Limb (tissue), 2 donors: ENCODE data around the gene LIG1.

Source experiments
- DNase-seq, 2 donors: peaks; one replicate each; pipeline ENCODE4 v3.0.0-alpha.2; 2016; ENCODE audit errors: extremely low spot score in 2 of 2

Gene LIG1

GRCh38 chr19:48169939-48170803 lies at the start of gene LIG1, which contains the start of gene ZSWIM9:
Gene LIG1 (minus strand): TSS chr19:48170344. CDS start chr19:48165566, 4,778 bp downstream.
Gene ZSWIM9 (plus strand): TSS chr19:48170680. CDS start chr19:48171803, 1,123 bp downstream.
- DNase-seq: peak; percentile 94 to 97

DNA sequence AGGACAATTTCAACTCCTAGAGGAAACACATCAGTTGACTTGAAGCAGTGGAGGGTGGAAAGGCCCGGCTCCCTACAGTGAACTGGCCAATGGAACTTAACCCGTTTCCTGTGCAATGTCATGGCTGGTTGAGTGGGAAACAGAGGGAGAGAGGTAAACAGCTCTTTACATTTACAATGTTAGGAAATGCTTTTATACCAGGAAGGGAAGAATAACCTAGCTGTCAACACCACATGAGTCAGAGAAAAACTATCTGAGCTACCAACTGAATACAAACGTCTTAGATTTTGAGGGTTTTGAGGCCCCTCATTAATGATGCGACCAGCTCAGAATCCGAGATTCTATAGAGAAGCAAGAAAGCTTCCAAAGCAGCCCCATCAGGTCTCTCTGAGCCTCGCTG lies 48.9 kb upstream of the LIG1 start:
- no peak for DNase-seq

- no peak for DNase-seq
Observed at GRCh38 chr19:48216933-48217332, 46.8 kb upstream of the LIG1 start.

- no peak for DNase-seq
Observed at GRCh38 chr19:48213959-48214358, 43.8 kb upstream of the LIG1 start.

DNA sequence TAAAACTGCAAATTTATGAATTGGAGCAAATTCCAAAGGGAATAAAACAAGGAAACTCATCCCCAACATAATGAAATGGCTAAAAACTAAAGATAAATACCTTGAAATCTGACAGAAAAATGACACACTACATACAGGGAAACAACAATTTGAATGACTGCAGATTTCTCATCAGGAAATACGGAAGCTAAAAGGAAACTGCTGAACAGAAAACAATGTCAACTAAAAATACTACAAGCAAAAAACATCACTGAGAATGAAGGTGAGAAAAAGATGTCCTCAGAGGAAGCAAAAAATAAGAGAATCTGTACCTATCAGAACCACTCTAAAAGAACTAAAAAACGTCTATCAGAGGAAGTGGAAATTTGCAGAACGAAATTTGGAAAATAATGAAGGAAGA lies 39.9 kb upstream of the LIG1 start:
- no peak for DNase-seq

GRCh38 chr19:48206397-48207093 lies 36.4 kb upstream of the LIG1 start:
- DNase-seq: no peak

- DNase-seq: peak; percentile 95 to 96
Observed at GRCh38 chr19:48203794-48204628, 33.9 kb upstream of the LIG1 start.

DNA sequence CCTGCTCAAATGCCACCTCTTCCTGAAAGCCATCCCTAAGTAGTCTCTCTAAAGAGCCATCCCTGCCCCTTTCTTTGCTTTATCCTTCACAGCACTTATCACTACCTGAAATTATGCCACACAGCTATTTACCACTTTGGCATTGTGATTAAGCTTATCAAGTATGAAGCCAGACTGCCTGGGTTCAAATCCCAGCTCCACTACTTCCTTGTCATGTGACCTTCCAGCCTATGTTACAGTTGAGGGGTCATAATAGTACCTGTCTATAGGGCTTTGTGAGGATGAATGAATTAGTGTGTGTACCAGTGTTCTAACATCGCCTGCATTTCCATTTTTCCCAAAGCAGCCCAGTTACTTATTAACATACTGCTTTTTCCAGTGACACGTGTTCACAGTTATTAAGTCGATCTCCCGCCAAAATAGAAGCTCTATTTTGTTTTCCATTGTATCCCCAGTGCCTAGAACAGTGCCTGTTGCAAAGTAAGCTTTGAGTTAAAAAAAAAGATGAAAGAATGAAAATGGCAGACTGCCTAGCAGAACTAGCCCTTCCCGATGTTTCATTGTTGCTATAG lies 33.2 kb upstream of the LIG1 start:
- no peak for DNase-seq

GRCh38 chr19:48196933-48197665 lies 27.0 kb upstream of the LIG1 start:
- DNase-seq: peak in 1 of 2 donors; percentile 29

GRCh38 chr19:48196321-48196763 lies 26.2 kb upstream of the LIG1 start:
- DNase-seq: no peak

DNA sequence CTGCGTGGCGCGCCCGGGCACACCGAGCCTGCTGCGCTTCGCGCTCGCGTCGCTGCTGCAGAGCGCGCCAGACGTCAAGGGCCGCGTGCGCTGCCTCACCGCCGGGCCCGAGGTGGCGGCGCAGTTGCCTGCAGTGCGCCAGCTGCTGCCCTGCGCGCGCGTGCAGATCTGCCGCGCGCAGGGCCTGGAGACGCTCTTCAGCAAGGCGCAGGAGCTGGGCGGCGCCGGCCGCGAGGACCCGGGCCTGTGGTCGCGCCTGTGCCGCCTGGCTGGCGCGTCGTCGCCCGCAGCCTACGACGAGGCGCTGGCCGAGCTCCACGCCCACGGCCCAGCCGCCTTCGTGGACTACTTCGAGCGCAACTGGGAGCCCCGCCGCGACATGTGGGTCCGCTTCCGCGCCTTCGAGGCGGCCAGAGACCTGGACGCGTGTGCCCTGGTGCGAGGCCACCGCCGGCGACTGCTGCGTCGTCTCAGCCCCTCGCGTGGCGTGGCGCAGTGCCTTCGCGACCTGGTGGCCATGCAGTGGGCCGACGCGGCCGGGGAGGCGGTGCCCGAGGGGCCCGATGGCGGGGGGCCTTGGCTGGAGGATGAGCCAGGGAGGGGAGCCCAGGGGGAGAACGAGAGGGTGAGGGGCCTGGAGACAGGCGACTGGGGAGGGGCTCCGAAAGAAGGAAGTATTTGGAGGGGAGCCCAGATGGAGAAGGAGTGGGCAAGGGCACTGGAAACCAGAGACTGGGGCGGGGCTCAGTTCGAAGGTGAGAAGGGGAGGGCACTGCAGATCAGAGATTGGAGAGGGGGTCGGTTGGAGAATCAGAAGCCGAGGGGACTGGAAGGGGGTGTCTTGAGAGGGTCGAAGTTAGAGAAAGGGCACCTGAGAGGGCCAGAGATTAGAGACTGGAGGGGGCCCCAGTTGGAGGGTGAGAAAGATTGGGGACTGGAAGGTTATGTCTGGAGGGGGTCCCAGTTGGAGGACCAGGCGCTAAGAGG lies 25.0 kb upstream of the LIG1 start:
- no peak for DNase-seq

- no peak for DNase-seq
Observed at GRCh38 chr19:48194041-48194843, 24.1 kb upstream of the LIG1 start.

DNA sequence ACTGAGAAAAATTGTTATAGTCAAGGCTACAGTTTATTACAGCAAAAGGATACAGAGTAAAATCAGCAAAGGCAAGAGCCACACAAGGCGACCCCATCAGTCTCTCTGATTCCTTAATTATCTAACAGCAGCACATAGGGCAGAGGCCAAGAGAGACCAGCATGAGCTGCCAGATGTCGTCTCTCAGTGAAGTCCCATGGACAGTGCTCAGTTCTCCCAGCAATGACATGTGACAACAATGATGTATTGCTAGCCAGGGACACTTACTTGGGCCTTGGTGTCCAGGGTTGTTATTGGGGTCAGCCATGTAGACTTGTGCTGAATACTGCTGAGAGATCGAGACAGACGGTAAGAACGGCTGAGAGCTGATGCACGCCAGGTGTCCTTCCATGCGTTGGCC lies 22.6 kb upstream of the LIG1 start:
- no peak for DNase-seq

DNA sequence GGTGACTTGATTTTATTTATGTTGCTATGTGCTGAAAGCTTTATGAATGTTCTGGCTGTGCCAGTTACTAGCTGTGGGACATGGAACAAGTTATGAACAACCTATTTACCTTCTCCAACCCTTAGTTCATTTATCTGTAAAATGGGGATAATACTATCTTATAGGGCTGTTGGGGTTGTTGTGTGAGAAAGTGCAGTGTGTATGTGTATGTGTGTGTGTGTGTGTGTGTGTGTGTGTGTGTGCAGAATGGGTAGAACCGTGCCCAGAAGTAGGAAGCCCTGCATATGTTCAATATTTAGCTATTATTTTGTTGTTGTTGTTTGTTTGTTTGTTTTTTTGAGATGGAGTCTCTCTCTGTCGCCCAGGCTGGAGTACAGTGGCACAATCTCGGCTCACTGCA lies 20.7 kb upstream of the LIG1 start:
- DNase-seq: no peak

GRCh38 chr19:48190288-48190884 lies 20.2 kb upstream of the LIG1 start:
- DNase-seq: no peak

- DNase-seq: no peak
Observed at GRCh38 chr19:48186541-48186991, 16.4 kb upstream of the LIG1 start.

GRCh38 chr19:48186015-48186414 lies 15.9 kb upstream of the LIG1 start:
- DNase-seq: no peak

DNA sequence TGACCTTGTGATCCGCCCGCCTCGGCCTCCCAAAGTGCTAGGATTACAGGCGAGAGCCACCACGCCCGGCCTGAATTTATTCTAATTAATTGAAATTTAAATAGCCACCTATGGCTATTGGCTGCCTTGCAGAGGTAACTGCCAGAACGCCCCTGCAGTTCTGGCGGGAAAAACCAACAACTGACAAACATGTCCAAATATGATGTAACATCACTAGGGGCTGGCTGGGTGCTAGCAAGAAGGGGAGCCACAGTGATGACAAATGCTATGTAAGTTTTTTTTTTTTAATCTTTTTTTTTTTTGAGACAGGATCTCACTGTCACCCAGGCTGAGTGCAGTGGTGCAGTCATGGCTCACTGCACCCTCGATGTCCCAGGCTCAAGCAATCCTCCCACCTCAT lies 13.2 kb upstream of the LIG1 start:
- DNase-seq: no peak
